ENCODE measurements around the gene MAPK4. TPM values are rescaled to one million over a fixed set of nuclear protein-coding genes. Genes with fewer than 3 reads are reported as not detected.
"Not testable (repeated sequence)": the region's sequence is repeated elsewhere in the genome, so short reads cannot be mapped to it uniquely, and the experiment has no call there.

Gene MAPK4
- total RNA-seq, 1 donor, result not detected

- DNase-seq (ENCODE audit: insufficient read length, low spot score, missing footprints), result no peak
- H3K4me3 ChIP-seq (ENCODE audit: insufficient read depth, low read length), result no peak overlapping the region
- no peaks in the 10 kb centered on the region for H3K27me3 ChIP-seq (ENCODE audit: insufficient read depth, low read length)
- no peak overlapping the region for H3K27ac ChIP-seq (ENCODE audit: low read depth, low read length)
- no peak overlapping the region for H3K4me2 ChIP-seq (ENCODE audit: insufficient read depth, low read length)
- H3K79me2 ChIP-seq (ENCODE audit: insufficient read depth, low read length), result no peaks in the 10 kb centered on the region
- H2AFZ ChIP-seq (ENCODE audit: low read length), result no peak overlapping the region
- TF ChIP-seq CTCF (IDR thresholded peaks at IDR 0.05; ENCODE audit: extremely low read depth, low read depth, low read length), result no peak
- H3K36me3 ChIP-seq (ENCODE audit: insufficient read depth, low read length), result no peaks in the 10 kb centered on the region
- H4K20me1 ChIP-seq (ENCODE audit: insufficient read depth, low read length), result no peaks in the 10 kb centered on the region
- H3K4me1 ChIP-seq (ENCODE audit: insufficient read depth, low read length), result no peaks in the 10 kb centered on the region
- H3K9me3 ChIP-seq (ENCODE audit: low read depth, low read length), result no peaks in the 10 kb centered on the region
Observed at GRCh38 chr18:50594942-50595341, 35.1 kb downstream of the MAPK4 start.

- H4K20me1 ChIP-seq (ENCODE audit: insufficient read depth, low read length), result no peaks in the 10 kb centered on the region
- TF ChIP-seq CTCF (IDR thresholded peaks at IDR 0.05; ENCODE audit: extremely low read depth, low read depth, low read length), result no peak
- H3K27ac ChIP-seq (ENCODE audit: low read depth, low read length), result no peak overlapping the region
- H3K4me2 ChIP-seq (ENCODE audit: insufficient read depth, low read length), result no peak overlapping the region
- no peaks in the 10 kb centered on the region for H3K79me2 ChIP-seq (ENCODE audit: insufficient read depth, low read length)
- H3K36me3 ChIP-seq (ENCODE audit: insufficient read depth, low read length), result no peaks in the 10 kb centered on the region
- no peak overlapping the region for H3K4me3 ChIP-seq (ENCODE audit: insufficient read depth, low read length)
- DNase-seq (ENCODE audit: insufficient read length, low spot score, missing footprints), result no peak
- no peaks in the 10 kb centered on the region for H3K9me3 ChIP-seq (ENCODE audit: low read depth, low read length)
- no peaks in the 10 kb centered on the region for H3K27me3 ChIP-seq (ENCODE audit: insufficient read depth, low read length)
- no peaks in the 10 kb centered on the region for H3K4me1 ChIP-seq (ENCODE audit: insufficient read depth, low read length)
- no peak overlapping the region for H2AFZ ChIP-seq (ENCODE audit: low read length)
Observed at GRCh38 chr18:50602466-50602865, 42.6 kb downstream of the MAPK4 start.

DNA sequence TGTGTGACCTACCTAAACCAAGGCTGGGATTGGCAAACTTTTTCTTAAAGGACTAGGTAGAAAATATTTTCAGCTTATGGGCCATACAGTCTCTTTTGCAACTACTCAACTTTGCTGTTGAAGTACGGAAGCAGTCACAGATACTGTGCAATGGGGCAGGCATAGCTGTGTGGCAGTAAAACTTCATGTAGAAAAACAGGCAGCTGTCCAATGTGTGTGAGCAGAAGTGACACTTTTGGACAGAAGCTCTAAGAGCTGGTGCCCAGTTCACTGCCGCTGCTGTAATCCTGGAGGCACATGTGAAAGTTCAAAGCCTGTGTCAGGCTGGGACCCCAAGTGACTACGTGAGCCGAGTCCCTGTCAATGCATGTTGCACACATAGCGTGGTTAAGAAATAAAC, 46.7 kb downstream of the MAPK4 start:
- Histone ChIP-seq H3K79me2 (ENCODE audit: insufficient read depth, low read length) (no peaks in the 10 kb centered on the region), H3K36me3 (ENCODE audit: insufficient read depth, low read length) (no peaks in the 10 kb centered on the region), H2AFZ (ENCODE audit: low read length) (no peak overlapping the region), H3K27ac (ENCODE audit: low read depth, low read length) (no peak overlapping the region), H4K20me1 (ENCODE audit: insufficient read depth, low read length) (no peaks in the 10 kb centered on the region), H3K27me3 (ENCODE audit: insufficient read depth, low read length) (no peaks in the 10 kb centered on the region), H3K4me2 (ENCODE audit: insufficient read depth, low read length) (no peak overlapping the region), H3K9me3 (ENCODE audit: low read depth, low read length) (no peaks in the 10 kb centered on the region), H3K4me1 (ENCODE audit: insufficient read depth, low read length) (no peaks in the 10 kb centered on the region), H3K4me3 (ENCODE audit: insufficient read depth, low read length) (no peak overlapping the region)
- DNase-seq (ENCODE audit: insufficient read length, low spot score, missing footprints), result no peak
- TF ChIP-seq CTCF (IDR thresholded peaks at IDR 0.05; ENCODE audit: extremely low read depth, low read depth, low read length), result no peak

GRCh38 chr18:50607378-50607926, 47.6 kb downstream of the MAPK4 start:
- no peak overlapping the region for H3K4me2 ChIP-seq (ENCODE audit: insufficient read depth, low read length)
- H3K4me3 ChIP-seq (ENCODE audit: insufficient read depth, low read length), result no peak overlapping the region
- H3K36me3 ChIP-seq (ENCODE audit: insufficient read depth, low read length), result no peaks in the 10 kb centered on the region
- no peak overlapping the region for H3K27ac ChIP-seq (ENCODE audit: low read depth, low read length)
- no peak for TF ChIP-seq CTCF (IDR thresholded peaks at IDR 0.05; ENCODE audit: extremely low read depth, low read depth, low read length)
- no peaks in the 10 kb centered on the region for H3K79me2 ChIP-seq (ENCODE audit: insufficient read depth, low read length)
- no peak overlapping the region for H2AFZ ChIP-seq (ENCODE audit: low read length)
- no peaks in the 10 kb centered on the region for H3K9me3 ChIP-seq (ENCODE audit: low read depth, low read length)
- H3K4me1 ChIP-seq (ENCODE audit: insufficient read depth, low read length), result no peaks in the 10 kb centered on the region
- no peaks in the 10 kb centered on the region for H4K20me1 ChIP-seq (ENCODE audit: insufficient read depth, low read length)
- no peak for DNase-seq (ENCODE audit: insufficient read length, low spot score, missing footprints)
- no peaks in the 10 kb centered on the region for H3K27me3 ChIP-seq (ENCODE audit: insufficient read depth, low read length)

GRCh38 chr18:50609171-50609570, 49.3 kb downstream of the MAPK4 start:
- not testable (repeated sequence) for H2AFZ ChIP-seq (ENCODE audit: low read length); H3K27me3 ChIP-seq (ENCODE audit: insufficient read depth, low read length); H3K4me3 ChIP-seq (ENCODE audit: insufficient read depth, low read length)

More at GRCh38 chr18:50609171-50609570, 49.3 kb downstream of the MAPK4 start:
- not testable (repeated sequence) for H4K20me1 ChIP-seq (ENCODE audit: insufficient read depth, low read length); H3K9me3 ChIP-seq (ENCODE audit: low read depth, low read length); DNase-seq (ENCODE audit: insufficient read length, low spot score, missing footprints); H3K27ac ChIP-seq (ENCODE audit: low read depth, low read length); H3K4me1 ChIP-seq (ENCODE audit: insufficient read depth, low read length); H3K36me3 ChIP-seq (ENCODE audit: insufficient read depth, low read length); H3K79me2 ChIP-seq (ENCODE audit: insufficient read depth, low read length); H3K4me2 ChIP-seq (ENCODE audit: insufficient read depth, low read length)

Measured in osteoblast (primary cell).